H7 (cell line): ENCODE results near the gene HOXD3. TPM values are rescaled to one million over a fixed set of nuclear protein-coding genes. Genes with fewer than 3 reads are reported as not detected.

ENCODE experiments used
- DNase-seq: peaks from one replicate; pipeline ENCODE4 v3.0.0; 2012
- H3K27me3 ChIP-seq: 2 replicates; pipeline ENCODE4 v1.6.0; 2011; ENCODE audit warnings: mild to moderate bottlenecking, low read length; ENCODE audit not compliant: control insufficient read depth, insufficient read depth
- H3K36me3 ChIP-seq: replicated peaks from 2 replicates; pipeline ENCODE4 v1.5.1; 2011; ENCODE audit warnings: low read length; ENCODE audit not compliant: control insufficient read depth, insufficient read depth
- H3K4me3 ChIP-seq: 2 replicates; pipeline ENCODE4 v1.5.1; 2011; ENCODE audit warnings: low read depth, mild to moderate bottlenecking, control low read depth, low read length, moderate library complexity; ENCODE audit not compliant: insufficient read depth
- total RNA-seq: library from RNA; depleted of rRNA; stranded (reverse); fragments of >200 nt; shearing (Covaris generic); gene quantifications from 2 replicates; pipeline ENCODE4 v1.2.3, GENCODE V29; 2014

Gene HOXD3
- total RNA-seq, 1 experiment from 2014 or later: not detected

DNA sequence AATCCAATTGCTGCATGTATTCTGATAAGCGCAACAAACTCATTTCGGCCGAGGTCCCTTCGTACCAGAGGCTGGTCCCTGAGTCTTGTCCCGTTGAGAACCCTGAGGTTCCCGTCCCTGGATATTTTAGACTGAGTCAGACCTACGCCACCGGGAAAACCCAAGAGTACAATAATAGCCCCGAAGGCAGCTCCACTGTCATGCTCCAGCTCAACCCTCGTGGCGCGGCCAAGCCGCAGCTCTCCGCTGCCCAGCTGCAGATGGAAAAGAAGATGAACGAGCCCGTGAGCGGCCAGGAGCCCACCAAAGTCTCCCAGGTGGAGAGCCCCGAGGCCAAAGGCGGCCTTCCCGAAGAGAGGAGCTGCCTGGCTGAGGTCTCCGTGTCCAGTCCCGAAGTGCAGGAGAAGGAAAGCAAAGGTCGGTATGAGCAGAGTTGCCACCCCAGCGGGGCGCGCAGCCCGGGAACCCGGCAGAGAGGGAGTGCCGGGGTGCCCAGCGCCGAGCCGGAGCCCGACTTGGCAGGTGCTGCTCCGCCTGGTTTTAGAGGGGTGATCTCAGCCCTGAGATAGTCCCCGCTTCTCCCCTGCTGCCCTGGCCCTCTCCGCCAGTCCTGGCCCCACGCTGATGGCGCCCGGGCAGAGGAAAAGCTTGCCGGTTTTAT lies 39.8 kb upstream of the HOXD3 start:
- H3K4me3 ChIP-seq: no peak overlapping the region

DNA sequence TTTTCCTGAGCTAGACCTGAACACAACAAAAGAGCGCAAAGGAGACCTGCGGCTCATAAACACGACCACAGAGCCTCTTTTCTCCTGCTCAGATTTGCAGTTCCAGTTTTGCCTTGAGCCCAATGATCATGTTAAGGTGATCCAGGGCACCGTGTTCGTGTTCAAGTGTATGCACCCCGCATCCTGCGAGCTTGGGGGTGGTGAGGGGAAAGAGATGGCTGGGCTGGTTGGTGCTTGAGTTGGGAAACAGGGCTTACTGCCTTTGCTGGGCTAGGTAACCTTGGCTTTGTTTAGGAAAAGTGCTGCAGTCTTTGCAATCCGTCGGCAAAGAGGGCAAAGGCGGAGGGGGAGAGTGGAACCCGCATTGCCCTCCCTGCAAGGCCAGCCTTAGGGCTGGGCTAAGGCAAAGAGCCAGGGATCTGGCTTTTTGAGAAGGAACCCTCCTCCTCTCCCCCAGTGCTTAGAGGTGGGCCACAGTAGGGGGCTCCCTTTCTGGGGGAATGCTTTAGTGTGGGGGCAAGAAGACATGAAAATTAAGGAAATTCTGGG lies 39.2 kb upstream of the HOXD3 start:
- H3K36me3 ChIP-seq: no peaks in the 10 kb centered on the region
- peaks cover 100% of the 10 kb centered on the region for H3K27me3 ChIP-seq

More for the DNA sequence above, 39.8 kb upstream of the HOXD3 start:
- DNase-seq: peak; percentile 52
- peaks cover 100% of the 10 kb centered on the region for H3K27me3 ChIP-seq
- no peaks in the 10 kb centered on the region for H3K36me3 ChIP-seq

DNA sequence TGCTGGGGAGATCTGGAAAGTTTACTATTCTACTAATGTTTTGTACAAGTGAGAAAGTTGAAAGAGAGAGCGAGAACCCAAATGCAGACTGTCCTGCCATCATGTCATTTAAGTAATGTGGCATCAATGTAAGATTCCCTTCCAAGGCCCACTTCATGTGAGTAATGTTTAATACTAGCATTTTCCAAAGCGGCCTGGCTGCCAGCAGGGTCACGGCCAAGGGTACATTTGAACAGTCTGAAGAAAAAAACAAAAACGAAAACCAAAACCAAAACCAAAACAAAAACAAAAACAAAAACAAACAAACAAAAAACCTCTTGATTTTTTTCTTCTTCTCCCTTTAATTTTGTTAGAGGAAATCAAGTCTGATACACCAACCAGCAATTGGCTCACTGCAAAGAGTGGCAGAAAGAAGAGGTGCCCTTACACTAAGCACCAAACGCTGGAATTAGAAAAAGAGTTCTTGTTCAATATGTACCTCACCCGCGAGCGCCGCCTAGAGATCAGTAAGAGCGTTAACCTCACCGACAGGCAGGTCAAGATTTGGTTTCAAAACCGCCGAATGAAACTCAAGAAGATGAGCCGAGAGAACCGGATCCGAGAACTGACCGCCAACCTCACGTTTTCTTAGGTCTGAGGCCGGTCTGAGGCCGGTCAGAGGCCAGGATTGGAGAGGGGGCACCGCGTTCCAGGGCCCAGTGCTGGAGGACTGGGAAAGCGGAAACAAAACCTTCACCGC lies 38.3 kb upstream of the HOXD3 start:
- no peak overlapping the region for H3K4me3 ChIP-seq
- peaks cover 100% of the 10 kb centered on the region for H3K27me3 ChIP-seq
- H3K36me3 ChIP-seq: no peaks in the 10 kb centered on the region
- peak; percentile 87 for DNase-seq

More for the DNA sequence above, 39.2 kb upstream of the HOXD3 start:
- DNase-seq: no peak
- H3K4me3 ChIP-seq: no peak overlapping the region

DNA sequence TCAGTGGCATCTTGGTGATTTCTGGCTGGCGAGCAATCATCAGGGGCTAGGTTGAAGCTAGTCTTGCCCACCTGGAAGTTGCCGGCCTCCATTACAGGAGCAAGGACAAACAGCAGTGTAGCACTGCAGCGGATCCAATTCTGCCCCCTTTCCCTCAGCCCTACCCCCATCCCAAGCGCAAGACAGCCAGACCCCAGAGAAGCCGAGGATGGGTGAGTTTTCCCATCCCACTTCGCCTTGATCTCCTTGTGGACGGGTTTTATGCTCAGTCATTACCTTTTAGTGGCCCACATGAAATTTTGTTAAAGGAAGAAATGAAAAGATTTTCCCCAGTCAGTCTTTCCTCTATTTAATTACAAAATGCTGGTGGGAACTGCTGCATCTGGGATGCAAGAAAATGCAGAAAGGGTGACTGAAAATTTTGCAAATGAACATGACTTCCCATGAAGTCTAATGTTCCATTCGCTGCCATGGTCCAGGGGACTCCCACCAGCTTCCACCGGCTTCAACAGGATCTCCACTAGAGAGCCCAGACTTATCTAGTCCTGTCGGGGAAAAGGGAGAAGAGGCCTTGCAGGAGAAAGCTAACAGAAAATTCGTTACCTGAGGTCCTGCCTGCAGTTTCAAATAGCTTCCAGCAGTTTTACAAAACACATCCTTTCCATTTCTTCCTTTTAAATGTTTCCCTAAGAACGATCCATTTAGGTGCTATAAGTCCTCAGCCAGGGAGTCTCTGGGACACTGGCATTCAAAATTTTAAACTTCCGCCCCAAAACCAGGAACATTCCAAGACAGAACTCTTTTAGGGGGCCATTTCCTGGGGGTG lies 36.5 kb upstream of the HOXD3 start:
- H3K36me3 ChIP-seq: no peaks in the 10 kb centered on the region
- no peak for DNase-seq
- H3K4me3 ChIP-seq: no peak overlapping the region
- H3K27me3 ChIP-seq: peaks cover 100% of the 10 kb centered on the region

- Histone ChIP-seq H3K4me3 (no peak overlapping the region), H3K36me3 (no peaks in the 10 kb centered on the region), H3K27me3 (peaks cover 100% of the 10 kb centered on the region)
- peak; percentile 76 for DNase-seq
Measured at GRCh38 chr2:176121190-176122051, 35.7 kb upstream of the HOXD3 start.

DNA sequence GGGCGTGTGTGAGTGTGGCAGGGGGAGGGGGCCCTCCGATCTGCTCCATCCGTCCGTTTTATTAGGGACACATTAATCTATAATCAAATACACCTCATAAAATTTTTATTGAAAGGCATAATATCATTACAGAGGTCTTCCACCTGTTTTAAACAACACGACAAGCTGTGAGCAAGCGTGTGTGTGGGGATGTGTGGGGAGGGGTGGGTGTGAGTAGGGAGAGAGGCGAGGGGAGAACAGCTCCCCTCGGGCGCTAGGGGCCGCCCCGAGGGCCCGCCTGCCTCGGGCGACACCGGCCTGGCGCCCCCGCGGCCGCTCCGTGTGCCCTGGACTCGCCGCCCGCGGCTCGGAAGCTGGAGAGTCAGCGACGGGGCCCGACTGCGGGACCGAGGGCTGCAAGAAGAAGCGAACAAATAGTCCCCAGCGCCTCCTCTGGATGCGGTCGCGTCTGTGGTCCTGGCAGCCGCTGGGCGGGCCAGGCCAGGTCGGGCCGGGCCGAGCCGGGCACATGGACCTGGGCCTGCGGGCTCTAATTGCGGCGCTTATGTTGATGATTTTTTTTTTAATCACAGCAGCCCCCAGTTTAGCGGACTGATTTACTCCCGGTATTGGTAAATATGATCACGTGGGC lies 34.9 kb upstream of the HOXD3 start:
- Histone ChIP-seq H3K4me3 (no peak overlapping the region), H3K36me3 (no peaks in the 10 kb centered on the region), H3K27me3 (peaks cover 100% of the 10 kb centered on the region)
- DNase-seq: peak; percentile 87

GRCh38 chr2:176122683-176123410 lies 34.3 kb upstream of the HOXD3 start, which contains the start of gene HOXD9:
Gene HOXD9 (plus strand): TSS chr2:176122719. CDS start chr2:176122769, 50 bp downstream.
- DNase-seq: peak; percentile 86
- H3K27me3 ChIP-seq: peaks cover 100% of the 10 kb centered on the region
- peak within 1 kb of the TSS; percentile 6; the same call in 1 of the 2 replicates for H3K4me3 ChIP-seq
- H3K36me3 ChIP-seq: no peaks in the 10 kb centered on the region

GRCh38 chr2:176123411-176124109 lies 33.5 kb upstream of the HOXD3 start:
- Histone ChIP-seq H3K36me3 (no peaks in the 10 kb centered on the region), H3K4me3 (no peak overlapping the region), H3K27me3 (peaks cover 100% of the 10 kb centered on the region)
- no peak for DNase-seq

GRCh38 chr2:176124110-176124946 lies 32.8 kb upstream of the HOXD3 start:
- Histone ChIP-seq H3K4me3 (no peak overlapping the region), H3K27me3 (peaks cover 100% of the 10 kb centered on the region), H3K36me3 (no peaks in the 10 kb centered on the region)
- peak; percentile 52 for DNase-seq

DNA sequence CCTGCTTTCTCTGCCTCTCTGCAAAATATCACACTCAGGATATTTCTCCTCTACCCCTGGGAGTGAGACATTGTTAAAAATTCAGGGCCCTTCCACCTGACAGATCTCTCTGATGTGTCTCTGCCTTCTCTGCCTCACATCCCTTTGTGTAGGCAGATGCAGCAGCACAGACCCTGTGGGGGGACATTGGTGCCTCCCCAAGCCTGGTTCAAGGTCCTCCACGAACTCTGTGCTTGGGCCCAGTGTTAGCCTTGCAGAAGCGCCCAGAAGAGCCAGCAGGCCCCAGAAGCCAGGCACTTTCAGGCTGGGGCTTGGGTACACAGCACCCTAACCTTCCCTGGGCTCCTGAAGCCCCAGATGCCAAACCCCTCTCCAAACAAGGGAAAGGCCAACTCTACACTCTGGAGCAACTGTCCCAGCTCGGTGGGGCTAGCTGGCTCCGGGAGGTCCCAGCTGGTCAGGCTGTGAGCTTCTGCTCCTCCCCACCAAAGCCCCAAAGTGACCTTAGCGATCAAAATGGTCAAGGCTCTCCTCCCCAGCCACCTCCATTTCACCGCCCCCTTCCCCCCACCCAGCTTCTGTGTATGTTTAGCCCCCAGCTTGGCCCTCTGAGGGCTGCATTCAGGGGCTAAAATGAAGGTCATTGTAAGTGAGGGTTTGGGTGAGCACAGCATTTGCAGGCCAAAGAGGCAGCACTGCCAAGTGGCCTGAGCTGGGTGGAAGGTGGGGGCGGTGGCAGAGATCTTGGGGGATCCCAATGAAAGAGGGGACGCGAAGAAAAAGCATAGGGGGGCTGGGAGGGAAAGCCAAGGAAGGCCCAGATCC lies 31.9 kb upstream of the HOXD3 start:
- H3K4me3 ChIP-seq: no peak overlapping the region
- DNase-seq: no peak

GRCh38 chr2:176125772-176126054 lies 31.4 kb upstream of the HOXD3 start:
- H3K36me3 ChIP-seq: no peaks in the 10 kb centered on the region
- no peak overlapping the region for H3K4me3 ChIP-seq
- DNase-seq: peak; percentile 53
- peaks cover 100% of the 10 kb centered on the region for H3K27me3 ChIP-seq

More for the DNA sequence above, 31.9 kb upstream of the HOXD3 start:
- H3K36me3 ChIP-seq: no peaks in the 10 kb centered on the region
- H3K27me3 ChIP-seq: peaks cover 100% of the 10 kb centered on the region
